GM18868 (cell line): ENCODE results near the gene C12orf57.

Experiments
- ATAC-seq: cut with Tn5 transposase; IDR thresholded peaks from one replicate; pipeline ENCODE4 v1.9.1; 2021; ENCODE audit warnings: mild to moderate bottlenecking, moderate library complexity; ENCODE audit not compliant: unreplicated experiment

C12orf57 gene

DNA sequence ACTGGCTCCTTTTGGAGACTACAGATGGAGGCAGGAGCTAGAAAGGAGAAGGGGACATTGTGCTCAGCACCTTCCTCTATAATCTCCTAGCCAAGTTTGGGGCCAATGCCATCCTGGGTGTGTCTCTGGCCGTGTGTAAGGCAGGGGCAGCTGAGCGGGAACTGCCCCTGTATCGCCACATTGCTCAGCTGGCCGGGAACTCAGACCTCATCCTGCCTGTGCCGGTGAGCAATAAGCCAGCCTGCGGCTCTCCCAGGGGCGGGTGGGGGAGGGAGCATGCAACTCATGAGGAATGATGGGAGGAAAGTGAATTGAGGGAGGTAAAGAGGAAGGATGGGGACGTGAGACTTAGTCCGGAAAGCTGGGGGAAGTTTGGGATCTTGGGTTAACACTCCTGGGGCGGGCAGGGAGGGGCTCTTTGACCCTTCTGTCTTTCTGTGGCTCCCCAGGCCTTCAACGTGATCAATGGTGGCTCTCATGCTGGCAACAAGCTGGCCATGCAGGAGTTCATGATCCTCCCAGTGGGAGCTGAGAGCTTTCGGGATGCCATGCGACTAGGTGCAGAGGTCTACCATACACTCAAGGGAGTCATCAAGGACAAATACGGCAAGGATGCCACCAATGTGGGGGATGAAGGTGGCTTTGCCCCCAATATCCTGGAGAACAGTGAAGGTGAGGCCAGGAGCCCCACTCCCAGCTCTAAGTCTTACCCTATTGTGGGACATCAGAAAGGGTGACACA is 26.2 kb upstream of the C12orf57 start:
- no peak for ATAC-seq

DNA sequence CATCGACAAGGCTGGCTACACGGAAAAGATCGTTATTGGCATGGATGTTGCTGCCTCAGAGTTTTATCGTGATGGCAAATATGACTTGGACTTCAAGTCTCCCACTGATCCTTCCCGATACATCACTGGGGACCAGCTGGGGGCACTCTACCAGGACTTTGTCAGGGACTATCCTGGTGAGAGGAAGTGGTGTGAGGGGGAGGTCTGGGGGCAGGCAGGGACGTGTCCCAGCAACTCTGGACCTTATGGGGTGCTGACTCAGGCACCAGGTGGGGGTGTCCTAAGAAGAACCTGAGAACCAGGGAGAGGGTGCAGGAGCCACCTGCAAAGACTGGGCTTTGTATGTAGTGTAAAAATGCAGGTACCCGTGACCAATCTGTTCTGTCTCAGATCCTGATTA is 24.2 kb upstream of the C12orf57 start:
- ATAC-seq, result no peak

DNA sequence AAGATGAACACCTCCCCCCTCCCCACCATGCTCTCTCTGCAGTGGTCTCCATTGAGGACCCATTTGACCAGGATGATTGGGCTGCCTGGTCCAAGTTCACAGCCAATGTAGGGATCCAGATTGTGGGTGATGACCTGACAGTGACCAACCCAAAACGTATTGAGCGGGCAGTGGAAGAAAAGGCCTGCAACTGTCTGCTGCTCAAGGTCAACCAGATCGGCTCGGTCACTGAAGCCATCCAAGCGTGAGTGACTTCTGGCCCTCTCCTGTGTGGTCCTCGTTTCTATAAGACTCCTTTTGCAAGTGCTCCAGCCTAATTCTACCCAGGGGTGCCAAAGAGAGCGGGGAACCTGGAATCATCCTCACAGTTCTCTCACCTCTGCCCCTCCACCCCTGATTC is 22.3 kb upstream of the C12orf57 start:
- ATAC-seq, result no peak

DNA sequence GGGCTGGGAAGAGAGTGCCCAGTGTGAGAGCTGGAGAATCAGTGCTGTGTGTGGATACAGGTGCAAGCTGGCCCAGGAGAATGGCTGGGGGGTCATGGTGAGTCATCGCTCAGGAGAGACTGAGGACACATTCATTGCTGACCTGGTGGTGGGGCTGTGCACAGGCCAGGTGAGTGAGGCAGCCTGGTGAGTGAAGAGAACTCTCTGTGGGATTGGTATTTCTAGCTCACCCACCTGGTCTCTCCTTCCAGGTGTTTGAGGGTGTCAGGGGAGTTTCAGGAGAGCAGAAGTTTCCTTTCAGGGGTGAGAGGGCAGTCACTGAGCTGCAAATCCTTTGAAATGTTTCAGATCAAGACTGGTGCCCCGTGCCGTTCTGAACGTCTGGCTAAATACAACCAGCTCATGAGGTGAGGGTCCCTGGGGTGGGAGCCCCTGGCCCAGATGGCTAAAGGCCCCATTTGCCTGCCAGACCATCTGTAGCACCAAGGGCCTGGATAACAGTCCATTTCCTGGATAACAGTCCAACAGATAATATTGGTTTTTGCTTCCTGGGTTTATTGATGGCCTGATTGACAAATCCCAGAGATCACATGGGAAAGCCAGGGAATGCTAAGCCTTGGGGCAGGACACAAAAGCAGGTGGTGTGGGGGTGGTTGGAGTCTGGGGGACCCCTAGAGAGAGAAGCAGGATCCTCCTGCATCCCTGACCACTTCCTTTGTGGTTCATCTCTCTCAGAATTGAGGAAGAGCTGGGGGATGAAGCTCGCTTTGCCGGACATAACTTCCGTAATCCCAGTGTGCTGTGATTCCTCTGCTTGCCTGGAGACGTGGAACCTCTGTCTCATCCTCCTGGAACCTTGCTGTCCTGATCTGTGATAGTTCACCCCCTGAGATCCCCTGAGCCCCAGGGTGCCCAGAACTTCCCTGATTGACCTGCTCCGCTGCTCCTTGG is 21.6 kb upstream of the C12orf57 start:
- no peak for ATAC-seq

DNA sequence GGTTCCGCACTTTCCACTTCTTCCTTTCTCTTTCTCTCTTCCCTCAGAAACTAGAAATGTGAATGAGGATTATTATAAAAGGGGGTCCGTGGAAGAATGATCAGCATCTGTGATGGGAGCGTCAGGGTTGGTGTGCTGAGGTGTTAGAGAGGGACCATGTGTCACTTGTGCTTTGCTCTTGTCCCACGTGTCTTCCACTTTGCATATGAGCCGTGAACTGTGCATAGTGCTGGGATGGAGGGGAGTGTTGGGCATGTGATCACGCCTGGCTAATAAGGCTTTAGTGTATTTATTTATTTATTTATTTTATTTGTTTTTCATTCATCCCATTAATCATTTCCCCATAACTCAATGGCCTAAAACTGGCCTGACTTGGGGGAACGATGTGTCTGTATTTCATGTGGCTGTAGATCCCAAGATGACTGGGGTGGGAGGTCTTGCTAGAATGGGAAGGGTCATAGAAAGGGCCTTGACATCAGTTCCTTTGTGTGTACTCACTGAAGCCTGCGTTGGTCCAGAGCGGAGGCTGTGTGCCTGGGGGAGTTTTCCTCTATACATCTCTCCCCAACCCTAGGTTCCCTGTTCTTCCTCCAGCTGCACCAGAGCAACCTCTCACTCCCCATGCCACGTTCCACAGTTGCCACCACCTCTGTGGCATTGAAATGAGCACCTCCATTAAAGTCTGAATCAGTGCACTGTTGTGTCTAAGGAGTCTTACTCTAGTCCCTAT is 20.7 kb upstream of the C12orf57 start:
- no peak for ATAC-seq

DNA sequence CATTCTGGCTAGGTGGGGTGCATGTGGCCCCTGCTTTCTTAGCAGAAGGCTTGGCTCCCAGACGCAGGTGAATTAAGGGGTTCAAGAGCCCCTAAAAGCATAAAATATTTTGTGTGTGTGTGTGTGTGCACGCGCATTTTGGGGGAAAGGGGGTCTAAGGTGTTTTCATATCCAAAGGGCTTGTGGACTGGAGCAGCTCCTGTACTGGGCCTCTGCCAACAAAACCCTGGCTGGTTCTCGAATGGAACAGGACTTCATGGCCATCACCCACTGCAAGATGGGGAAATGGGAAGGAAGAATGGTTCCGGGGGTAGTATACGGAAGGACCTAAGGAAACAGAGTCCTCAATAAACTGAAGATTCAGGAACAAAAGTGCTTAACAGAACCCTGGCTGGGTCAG is 20.0 kb upstream of the C12orf57 start:
- ATAC-seq, result no peak

DNA sequence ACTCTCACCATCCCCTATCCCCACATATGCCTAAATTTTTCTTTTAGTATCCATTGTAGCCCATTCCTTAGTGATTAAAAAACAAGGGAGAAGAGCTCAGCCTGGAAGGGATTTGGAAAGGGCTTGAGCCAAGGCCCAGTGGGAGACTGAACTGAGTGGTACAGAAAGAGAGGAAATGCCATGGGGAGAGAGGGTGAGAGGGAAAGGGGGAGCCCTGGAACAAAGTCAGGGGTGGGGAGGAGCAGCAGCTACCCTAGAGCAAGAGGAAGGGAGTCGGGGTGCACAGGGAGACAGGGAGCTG is 18.6 kb upstream of the C12orf57 start:
- no peak for ATAC-seq

DNA sequence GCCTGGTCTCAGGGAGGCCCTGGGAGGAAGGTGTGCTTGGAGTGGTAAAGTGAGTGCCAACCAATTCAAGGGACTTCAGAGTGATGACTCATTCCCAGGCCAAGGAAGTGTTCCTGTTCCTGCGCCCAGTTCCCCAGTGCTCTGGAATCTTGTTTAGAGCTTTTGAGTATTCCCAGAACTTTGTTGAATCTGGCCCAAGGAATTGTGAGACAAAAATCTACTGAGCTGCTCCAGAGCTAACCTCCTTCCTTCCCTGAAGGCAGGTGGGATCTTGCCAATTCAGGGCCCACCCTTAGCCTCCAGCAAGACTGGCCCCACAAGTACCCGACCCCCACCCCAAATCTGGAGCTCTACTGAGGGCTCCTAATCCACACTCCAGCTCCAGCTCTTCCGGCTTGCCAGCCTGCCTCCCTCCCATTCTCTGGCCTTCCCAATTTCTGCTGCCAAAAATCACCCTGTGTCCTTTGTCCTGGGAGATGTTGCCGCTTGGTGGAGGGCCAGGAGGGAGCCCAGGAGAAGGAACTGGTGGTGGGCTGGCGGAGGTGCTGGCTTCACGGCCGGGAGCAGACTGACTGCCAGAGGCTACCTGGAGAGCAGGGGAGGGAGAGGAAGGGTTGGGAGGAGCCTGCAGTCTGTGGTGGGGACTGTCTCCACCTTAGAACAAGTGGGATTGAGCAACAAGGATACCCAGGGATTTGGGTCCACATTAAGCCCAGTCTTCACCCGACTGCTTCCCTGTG is 18.1 kb upstream of the C12orf57 start:
- ATAC-seq, result no peak

DNA sequence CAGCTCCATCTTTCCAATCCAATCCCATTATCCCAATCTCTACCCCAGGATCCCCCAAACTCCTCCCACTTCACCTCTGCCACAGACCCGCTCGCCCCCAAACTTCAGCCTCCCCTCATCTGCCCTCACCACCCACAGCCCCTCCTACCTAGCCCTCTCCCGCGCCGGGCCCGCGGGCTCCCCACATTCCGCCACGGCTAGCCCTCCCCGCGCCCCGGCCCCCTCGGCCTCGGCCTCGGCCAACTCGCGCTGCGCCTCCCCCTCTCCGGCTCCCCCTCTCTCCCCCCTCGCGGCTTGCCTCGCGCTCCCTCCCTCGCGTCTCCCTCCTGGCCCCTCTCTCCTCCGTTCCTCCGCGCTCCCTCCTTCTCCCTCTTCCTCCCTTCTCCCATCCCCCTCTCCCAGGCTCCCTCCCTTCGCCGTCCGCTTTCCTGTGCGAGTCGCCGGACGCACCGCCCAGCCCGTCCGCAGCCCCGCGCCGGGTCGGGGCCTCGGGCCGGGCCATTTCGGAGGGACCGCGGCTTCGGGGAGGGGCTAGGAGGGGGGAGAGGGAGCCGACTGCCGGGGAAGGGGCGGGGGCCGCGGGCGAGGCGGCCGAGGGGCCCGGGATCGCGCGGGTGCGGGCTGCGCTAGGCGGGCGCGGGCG is 16.3 kb upstream of the C12orf57 start, which contains the start of gene ATN1:
TSS of gene ATN1 (plus strand) at position 581 of the 643 bp plus-strand sequence. CDS start 6,043 bp downstream, outside the sequence.
- no peak for ATAC-seq

DNA sequence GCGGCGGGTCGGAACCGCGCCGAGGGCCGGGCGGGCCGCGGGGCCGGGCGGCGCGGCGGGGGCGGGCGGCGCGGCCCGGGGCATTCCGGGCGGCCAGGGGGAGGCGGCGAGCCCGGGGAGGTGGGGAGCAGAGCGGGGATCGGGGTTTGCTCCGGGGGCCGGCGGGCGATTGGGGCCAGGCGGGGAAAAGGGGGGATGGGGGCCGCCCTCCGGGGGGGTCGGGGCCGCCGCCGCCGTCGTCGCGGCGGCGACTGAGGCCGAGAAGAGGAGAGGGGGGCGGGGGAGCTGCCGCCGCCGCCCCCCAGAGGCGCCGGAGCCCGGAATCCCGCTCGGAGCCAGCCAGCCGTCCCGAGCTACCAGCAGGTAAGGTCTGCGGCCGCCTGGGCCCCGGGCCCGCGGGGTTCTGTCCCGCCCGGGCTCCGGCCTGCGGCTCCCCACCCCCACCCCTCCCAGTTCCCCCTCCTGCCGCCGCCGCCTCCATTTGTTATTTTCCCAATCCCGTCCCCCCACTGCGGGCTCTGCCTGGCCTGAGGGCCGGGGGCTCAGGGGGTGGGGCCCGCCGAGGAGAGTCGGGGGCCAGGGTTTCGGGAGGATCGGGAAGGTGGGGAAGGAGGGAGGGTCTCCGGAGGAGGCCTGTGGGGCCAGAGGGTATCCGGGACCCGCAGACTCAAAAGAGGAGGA is 15.7 kb upstream of the C12orf57 start:
- ATAC-seq, result no peak

DNA sequence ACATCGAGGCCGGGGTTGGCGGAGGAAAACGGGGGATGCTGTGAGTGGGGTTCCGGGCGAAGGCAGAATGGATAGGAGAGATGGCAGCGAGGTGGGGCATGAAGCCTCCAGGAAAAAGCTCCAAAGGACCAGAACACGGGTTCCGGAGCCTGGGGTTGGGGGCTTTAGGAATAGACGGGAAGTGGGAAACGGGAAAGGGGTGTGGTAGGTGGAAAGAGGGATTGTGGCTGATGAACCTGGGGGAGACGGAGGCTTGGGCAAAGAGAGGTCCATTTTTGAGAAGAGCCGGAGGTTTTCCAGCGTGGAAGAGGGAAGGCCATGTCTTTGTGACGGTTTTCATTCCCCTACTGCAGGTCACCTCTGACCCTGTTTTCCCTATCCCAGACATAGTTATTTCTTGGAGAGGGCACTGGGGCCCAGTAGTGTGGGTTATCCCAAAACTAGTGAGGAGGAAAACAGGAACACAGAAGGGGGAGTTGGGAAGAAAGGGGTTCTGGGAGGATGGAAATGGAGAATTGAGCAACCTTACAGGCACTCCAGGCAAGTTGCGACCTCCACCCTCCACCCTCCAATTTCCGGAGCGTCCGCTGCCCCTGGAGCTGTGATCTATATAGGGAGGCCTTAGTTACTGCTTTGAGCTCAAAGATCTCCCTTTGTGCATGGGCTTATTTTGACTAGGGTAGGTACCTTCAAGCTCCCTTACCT is 15.0 kb upstream of the C12orf57 start:
- no peak for ATAC-seq

DNA sequence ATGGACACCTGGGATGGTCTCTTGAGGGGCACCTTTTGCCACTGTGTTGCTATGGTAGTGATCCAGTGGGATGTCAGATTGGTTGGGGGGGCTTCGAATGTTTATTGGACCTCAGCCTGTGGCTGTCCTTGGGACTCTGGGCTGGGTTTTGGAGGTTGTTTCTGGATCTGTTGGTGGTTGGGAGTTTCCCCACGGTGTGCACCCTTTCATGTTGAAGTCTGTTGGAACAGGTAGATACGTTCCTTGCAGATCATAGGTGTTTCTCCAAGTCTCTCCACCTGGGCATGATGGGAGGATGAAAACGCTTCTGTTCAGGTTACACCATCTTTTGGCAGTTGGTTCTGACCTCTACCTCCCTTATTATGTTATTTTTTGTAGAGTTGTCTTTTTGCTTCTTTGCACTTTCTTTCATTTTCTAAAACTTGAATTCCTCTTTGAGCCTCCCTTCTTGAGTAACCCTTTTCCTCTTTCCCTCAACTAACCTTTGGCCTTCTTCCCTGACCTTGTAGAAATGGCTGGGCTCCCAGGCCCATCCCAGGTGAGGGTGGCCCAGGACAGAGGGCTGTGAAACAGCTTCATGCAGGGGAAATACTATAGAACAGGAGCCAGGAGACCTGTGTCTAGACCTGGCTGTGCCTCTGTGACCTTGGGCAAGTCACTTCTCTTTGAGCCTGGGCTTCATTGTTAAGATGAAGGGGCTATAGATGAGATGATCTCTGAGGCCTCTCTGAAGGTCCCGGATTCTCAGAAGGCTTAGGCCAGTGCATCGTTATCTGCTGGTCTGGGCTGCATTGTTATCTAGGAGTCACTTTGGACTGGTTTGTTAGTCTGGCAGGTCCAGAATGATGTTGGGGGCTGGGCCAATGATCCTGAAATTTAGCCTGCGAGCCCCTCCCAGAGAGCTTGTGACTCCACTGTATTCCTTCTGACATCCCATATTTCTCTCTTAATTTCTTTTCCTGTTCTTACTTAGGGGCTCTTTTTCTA is 14.1 kb upstream of the C12orf57 start:
- ATAC-seq, result no peak

DNA sequence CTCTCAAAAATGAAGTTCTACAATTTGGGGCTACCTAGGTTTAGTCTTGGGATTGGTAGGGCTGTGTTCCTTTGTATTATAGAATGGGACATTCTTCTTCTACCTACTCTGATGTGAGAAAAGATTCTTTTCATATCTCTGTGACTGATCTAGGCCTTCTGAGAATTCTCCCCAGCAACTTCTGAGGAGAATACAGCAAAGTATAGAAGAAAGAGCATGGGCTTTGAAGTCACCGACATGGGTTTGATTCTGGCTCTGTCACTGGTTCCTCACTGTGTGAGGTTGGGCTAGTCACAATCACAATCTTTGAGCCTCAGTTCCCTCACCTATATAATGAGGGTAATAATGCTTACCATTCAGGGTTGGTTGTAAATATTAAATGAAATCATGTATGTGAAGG is 11.1 kb upstream of the C12orf57 start:
- no peak for ATAC-seq

DNA sequence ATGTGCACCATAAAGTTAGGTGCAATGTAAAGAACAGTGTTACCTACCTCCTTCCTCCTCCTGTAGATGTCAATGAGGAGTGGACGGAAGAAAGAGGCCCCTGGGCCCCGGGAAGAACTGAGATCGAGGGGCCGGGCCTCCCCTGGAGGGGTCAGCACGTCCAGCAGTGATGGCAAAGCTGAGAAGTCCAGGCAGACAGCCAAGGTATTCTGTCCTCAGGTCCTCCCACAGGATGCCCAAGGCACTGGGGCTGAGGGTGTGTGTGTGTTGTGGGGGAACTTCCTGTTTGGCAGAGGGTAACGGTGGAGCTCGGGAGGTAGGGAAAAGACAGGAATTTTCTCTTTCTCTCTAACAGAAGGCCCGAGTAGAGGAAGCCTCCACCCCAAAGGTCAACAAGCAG is 9.7 kb upstream of the C12orf57 start:
- no peak for ATAC-seq

DNA sequence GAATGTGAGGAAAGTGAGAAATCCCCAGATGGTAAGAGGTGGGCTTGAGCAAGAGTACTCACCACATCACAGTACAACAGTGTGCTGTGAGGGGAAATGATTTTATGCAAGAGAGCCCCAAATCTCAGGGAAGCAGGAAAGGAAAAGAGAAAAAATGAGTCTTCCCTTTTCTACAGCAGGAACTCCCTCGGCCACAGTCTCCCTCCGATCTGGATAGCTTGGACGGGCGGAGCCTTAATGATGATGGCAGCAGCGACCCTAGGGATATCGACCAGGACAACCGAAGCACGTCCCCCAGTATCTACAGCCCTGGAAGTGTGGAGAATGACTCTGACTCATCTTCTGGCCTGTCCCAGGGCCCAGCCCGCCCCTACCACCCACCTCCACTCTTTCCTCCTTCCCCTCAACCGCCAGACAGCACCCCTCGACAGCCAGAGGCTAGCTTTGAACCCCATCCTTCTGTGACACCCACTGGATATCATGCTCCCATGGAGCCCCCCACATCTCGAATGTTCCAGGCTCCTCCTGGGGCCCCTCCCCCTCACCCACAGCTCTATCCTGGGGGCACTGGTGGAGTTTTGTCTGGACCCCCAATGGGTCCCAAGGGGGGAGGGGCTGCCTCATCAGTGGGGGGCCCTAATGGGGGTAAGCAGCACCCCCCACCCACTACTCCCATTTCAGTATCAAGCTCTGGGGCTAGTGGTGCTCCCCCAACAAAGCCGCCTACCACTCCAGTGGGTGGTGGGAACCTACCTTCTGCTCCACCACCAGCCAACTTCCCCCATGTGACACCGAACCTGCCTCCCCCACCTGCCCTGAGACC is 8.2 kb upstream of the C12orf57 start:
- ATAC-seq, result no peak

DNA sequence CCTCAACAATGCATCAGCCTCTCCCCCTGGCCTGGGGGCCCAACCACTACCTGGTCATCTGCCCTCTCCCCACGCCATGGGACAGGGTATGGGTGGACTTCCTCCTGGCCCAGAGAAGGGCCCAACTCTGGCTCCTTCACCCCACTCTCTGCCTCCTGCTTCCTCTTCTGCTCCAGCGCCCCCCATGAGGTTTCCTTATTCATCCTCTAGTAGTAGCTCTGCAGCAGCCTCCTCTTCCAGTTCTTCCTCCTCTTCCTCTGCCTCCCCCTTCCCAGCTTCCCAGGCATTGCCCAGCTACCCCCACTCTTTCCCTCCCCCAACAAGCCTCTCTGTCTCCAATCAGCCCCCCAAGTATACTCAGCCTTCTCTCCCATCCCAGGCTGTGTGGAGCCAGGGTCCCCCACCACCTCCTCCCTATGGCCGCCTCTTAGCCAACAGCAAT is 7.6 kb upstream of the C12orf57 start:
- ATAC-seq, result no peak
